H1 (cell line): ENCODE measurements around the gene RHOU. TPM values are rescaled to one million over a fixed set of nuclear protein-coding genes. Genes with fewer than 3 reads are reported as not detected.

Experiments
- CBX5 ChIP-seq: fragments of 300-800, 300-1000 bp; sonication (generic); IDR thresholded peaks from 2 replicates; pipeline ENCODE4 v1.7.1; 2016; ENCODE audit warnings: antibody characterized with exemption, low read length, low read depth
- EGR1 ChIP-seq: IDR thresholded peaks from 2 replicates; pipeline ENCODE4 v1.6.1; 2011; ENCODE audit warnings: low read depth, low read length, borderline replicate concordance
- JUND ChIP-seq: IDR thresholded peaks from 2 replicates; pipeline ENCODE4 v1.6.1; 2011; ENCODE audit warnings: mild to moderate bottlenecking, improper control_type of control experiment, low read length
- MAFK ChIP-seq: IDR thresholded peaks from 2 replicates; pipeline ENCODE4 v1.6.1; 2012; ENCODE audit warnings: low read depth, mild to moderate bottlenecking, improper control_type of control experiment, low read length
- polyA plus RNA-seq, 7 experiments: library from polyadenylated mRNA; depleted of rRNA in 3 of 7; stranded (reverse) in 5 of 7; unstranded in 2 of 7; fragments of >200 nt in 5 of 7; fragments of 200-250 nt in 2 of 7; gene quantifications; 1 replicate in 5 of 7; 2 replicates in 1 of 7; 4 replicates in 1 of 7; pipeline versions ENCODE4 v1.2.1 to v1.2.3, GENCODE V29; 2011 to 2013; ENCODE audit warnings: missing spikeins in 2 of 7, mixed read lengths in 2 of 7
- total RNA-seq: library from RNA; stranded (reverse); fragmentation: NEBNext Ultra II Directional; extraction: Animal tissue kit (Norgen Biotek cat#: 25700); gene quantifications from 2 replicates; pipeline ENCODE4 v1.2.1, GENCODE V29; 2021

Gene RHOU
- total and polyA plus RNA-seq, 2 of the 8 experiments (the other 6 are each of a cell fraction or from before 2014, with no cell fraction given), result 3.0 to 3.4 TPM

- TF ChIP-seq EGR1 (no peak), MAFK (no peak), CBX5 (no peak), JUND (no peak)
- TF ChIP-seq, all 59 proteins: peak for 0
These were observed 42.0 kb downstream of the RHOU start (continued) for GRCh38 chr1:228777236-228777635.
